ENCODE results near the gene RASGEF1B. TPM values are rescaled to one million over a fixed set of nuclear protein-coding genes. Genes with fewer than 3 reads are reported as not detected.

RASGEF1B gene
- total RNA-seq, 1 experiment from 2014 or later: 7.5 TPM

DNA sequence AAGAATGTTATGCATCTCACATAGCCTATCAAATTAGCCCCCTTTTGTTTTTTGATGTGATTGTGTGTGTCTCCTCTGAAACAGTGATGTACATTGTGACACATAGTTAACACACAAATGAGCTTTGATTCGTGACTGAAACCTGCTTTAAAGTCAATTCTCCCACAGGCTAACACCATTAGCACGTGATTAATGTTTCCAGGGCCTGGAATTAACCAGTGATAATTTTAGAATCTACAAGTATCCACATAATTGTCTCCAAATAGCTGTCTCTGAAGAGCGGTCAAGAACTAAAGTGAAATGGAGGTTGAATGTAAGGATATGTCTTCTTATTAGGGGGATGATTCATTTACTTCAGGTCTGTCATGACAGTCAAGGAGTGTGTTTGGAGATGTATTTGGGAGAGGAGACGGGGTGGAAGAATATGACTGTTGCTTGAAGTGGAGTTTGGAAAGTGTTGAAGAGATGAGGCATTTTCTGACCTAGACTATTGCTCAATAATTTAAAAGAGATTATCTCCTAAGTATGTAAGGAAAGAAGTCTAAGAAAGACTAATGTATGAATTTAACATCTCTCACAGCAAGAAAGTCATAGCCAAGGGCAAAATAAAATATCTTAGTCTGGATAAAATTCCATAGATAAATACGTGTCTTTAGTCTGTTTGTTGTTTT is 13.7 kb upstream of the RASGEF1B start:
- no peak overlapping the region for H2BK20ac ChIP-seq (ENCODE audit: low read depth, low read length, poor library complexity, severe bottlenecking)
- no peaks in the 10 kb centered on the region for H3K79me2 ChIP-seq (ENCODE audit: insufficient read depth, low read length)
- no peak overlapping the region for H3K18ac ChIP-seq (ENCODE audit: insufficient read length, low read depth, low read length)
- H2BK120ac ChIP-seq (ENCODE audit: low read depth, low read length, poor library complexity, severe bottlenecking): no peak overlapping the region
- no peaks in the 10 kb centered on the region for H3K9me3 ChIP-seq (ENCODE audit: control insufficient read depth, low read depth, low read length)
- WGBS (ENCODE audit: extremely low coverage, insufficient read length, low lambda C conversion rate): 100% methylated on average over 1 of the region's 5 CpGs
- Mint-ChIP-seq H3K27ac (no peak overlapping the region; a peak in 1 of 7 replicates), H3K9me3 (peaks cover 6 to 9% of the 10 kb centered on the region in 2 experiments), H3K27me3 (ENCODE audit: low read depth) (no peaks in the 10 kb centered on the region), H3K4me3 (no peak overlapping the region; a peak in 1 of 5 replicates), H3K4me1 (peaks cover 12 to 19% of the 10 kb centered on the region in 2 experiments), H3K36me3 (ENCODE audit: insufficient read depth in 1 of 3, low read depth in 3 of 3) (peaks cover 0 to 10% (median 0%) of the 10 kb centered on the region in 3 experiments; a peak in 2 of 7 replicates)
- H2BK12ac ChIP-seq (ENCODE audit: insufficient read length, low read depth, low read length): no peak overlapping the region
- H3T11ph ChIP-seq (ENCODE audit: low read length): no peak overlapping the region
- H3K9ac ChIP-seq (ENCODE audit: extremely low read depth, insufficient read length, low read length): no peak overlapping the region
- no peak overlapping the region for H3K27ac ChIP-seq (ENCODE audit: insufficient read length, low read depth, low read length)
- no peaks in the 10 kb centered on the region for H4K20me1 ChIP-seq (ENCODE audit: control insufficient read depth, insufficient read depth, insufficient read length)
- no peak overlapping the region for H4K5ac ChIP-seq (ENCODE audit: insufficient read length, low read depth, low read length)
- no peak overlapping the region for H3K4ac ChIP-seq (ENCODE audit: low read depth, low read length)
- H2BK15ac ChIP-seq (ENCODE audit: low read depth, low read length): no peak overlapping the region
- H4K91ac ChIP-seq (ENCODE audit: insufficient read length, low read depth, low read length): no peak overlapping the region
- H3K23ac ChIP-seq (ENCODE audit: insufficient read length, low read depth, low read length): no peak overlapping the region
- no peak overlapping the region for H3K4me2 ChIP-seq (ENCODE audit: insufficient read depth, insufficient read length, low read length)
- no peak overlapping the region for H3K56ac ChIP-seq (ENCODE audit: insufficient read length, low read depth, low read length)
- H2AFZ ChIP-seq (ENCODE audit: low read length): no peak overlapping the region
- H4K8ac ChIP-seq (replicated peaks; ENCODE audit: insufficient read length, low read depth, low read length): no peak overlapping the region
- H2BK5ac ChIP-seq (ENCODE audit: insufficient read length, low read length): no peak overlapping the region
- TF ChIP-seq, protein P1, sequence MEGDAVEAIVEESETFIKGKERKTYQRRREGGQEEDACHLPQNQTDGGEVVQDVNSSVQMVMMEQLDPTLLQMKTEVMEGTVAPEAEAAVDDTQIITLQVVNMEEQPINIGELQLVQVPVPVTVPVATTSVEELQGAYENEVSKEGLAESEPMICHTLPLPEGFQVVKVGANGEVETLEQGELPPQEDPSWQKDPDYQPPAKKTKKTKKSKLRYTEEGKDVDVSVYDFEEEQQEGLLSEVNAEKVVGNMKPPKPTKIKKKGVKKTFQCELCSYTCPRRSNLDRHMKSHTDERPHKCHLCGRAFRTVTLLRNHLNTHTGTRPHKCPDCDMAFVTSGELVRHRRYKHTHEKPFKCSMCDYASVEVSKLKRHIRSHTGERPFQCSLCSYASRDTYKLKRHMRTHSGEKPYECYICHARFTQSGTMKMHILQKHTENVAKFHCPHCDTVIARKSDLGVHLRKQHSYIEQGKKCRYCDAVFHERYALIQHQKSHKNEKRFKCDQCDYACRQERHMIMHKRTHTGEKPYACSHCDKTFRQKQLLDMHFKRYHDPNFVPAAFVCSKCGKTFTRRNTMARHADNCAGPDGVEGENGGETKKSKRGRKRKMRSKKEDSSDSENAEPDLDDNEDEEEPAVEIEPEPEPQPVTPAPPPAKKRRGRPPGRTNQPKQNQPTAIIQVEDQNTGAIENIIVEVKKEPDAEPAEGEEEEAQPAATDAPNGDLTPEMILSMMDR (conservative IDR thresholded peaks at IDR 0.05): no peak
- no peak overlapping the region for H3K14ac ChIP-seq (ENCODE audit: insufficient read depth, low read length)
- H3K27me3 ChIP-seq (ENCODE audit: insufficient read depth, low read length): no peaks in the 10 kb centered on the region
- no peak overlapping the region for H2AK5ac ChIP-seq (ENCODE audit: insufficient read length, low read length)
- no peaks in the 10 kb centered on the region for H3K23me2 ChIP-seq (ENCODE audit: insufficient read length, low read depth, low read length, poor library complexity, severe bottlenecking)
- no peaks in the 10 kb centered on the region for H3K4me1 ChIP-seq (ENCODE audit: insufficient read depth, low read length)
- DNase-seq: no peak
- H3K79me1 ChIP-seq (ENCODE audit: insufficient read depth, low read depth, low read length, poor library complexity, severe bottlenecking): no peaks in the 10 kb centered on the region

All from H9 (cell line).